IPS-18c (cell line): ENCODE data around the gene IQSEC3.
"Not testable (repeated sequence)": the region's sequence is repeated elsewhere in the genome, so short reads cannot be mapped to it uniquely, and the experiment has no call there.

Experiments
- H3K4me3 ChIP-seq: 2 replicates; pipeline ENCODE4 v1.7.0; 2013; ENCODE audit warnings: low read depth, mild to moderate bottlenecking, low read length, moderate library complexity; ENCODE audit not compliant: insufficient read depth
- H3K9me3 ChIP-seq: one replicate; pipeline ENCODE4 v1.6.1; 2013; ENCODE audit warnings: mild to moderate bottlenecking, low read length, moderate library complexity; ENCODE audit not compliant: control insufficient read depth, insufficient read depth

The IQSEC3 gene

GRCh38 chr12:217029-217428, 150.5 kb downstream of the IQSEC3 start:
- H3K4me3 ChIP-seq, H3K9me3 ChIP-seq: not testable (repeated sequence)

- no peaks in the 10 kb centered on the region for H3K9me3 ChIP-seq
- H3K4me3 ChIP-seq: no peak overlapping the region
These were observed 151.7 kb downstream of the IQSEC3 start for GRCh38 chr12:218221-218620.

- Histone ChIP-seq H3K4me3 (no peak overlapping the region), H3K9me3 (no peaks in the 10 kb centered on the region)
These were observed 152.4 kb downstream of the IQSEC3 start for GRCh38 chr12:218728-219590.

- Histone ChIP-seq H3K9me3 (peaks cover 1% of the 10 kb centered on the region), H3K4me3 (0 out of 2 replicates have a peak overlapping the region, but pooled peaks have one; percentile 31)
These were observed 153.4 kb downstream of the IQSEC3 start for GRCh38 chr12:219891-220352.

- no peak overlapping the region for H3K4me3 ChIP-seq
These were observed 153.9 kb downstream of the IQSEC3 start for GRCh38 chr12:220491-220890.

GRCh38 chr12:220946-221550, 154.5 kb downstream of the IQSEC3 start:
- H3K4me3 ChIP-seq: no peak overlapping the region

More at GRCh38 chr12:220491-220890, 153.9 kb downstream of the IQSEC3 start:
- peaks cover 2% of the 10 kb centered on the region for H3K9me3 ChIP-seq

GRCh38 chr12:221736-222135, 155.2 kb downstream of the IQSEC3 start:
- Histone ChIP-seq H3K4me3 (no peak overlapping the region), H3K9me3 (peaks cover 2% of the 10 kb centered on the region)

More at GRCh38 chr12:220946-221550, 154.5 kb downstream of the IQSEC3 start:
- peaks cover 2% of the 10 kb centered on the region for H3K9me3 ChIP-seq

GRCh38 chr12:223841-224240, 157.3 kb downstream of the IQSEC3 start:
- Histone ChIP-seq H3K9me3 (peaks cover 2% of the 10 kb centered on the region), H3K4me3 (no peak overlapping the region)

- peaks cover 2% of the 10 kb centered on the region for H3K9me3 ChIP-seq
- no peak overlapping the region for H3K4me3 ChIP-seq
These were observed 157.8 kb downstream of the IQSEC3 start for GRCh38 chr12:224330-224729.

- peaks cover 2% of the 10 kb centered on the region for H3K9me3 ChIP-seq
These were observed 158.4 kb downstream of the IQSEC3 start for GRCh38 chr12:225012-225411.

GRCh38 chr12:226401-226800, 159.8 kb downstream of the IQSEC3 start:
- Histone ChIP-seq H3K9me3 (peaks cover 2% of the 10 kb centered on the region), H3K4me3 (no peak overlapping the region)

More at GRCh38 chr12:225012-225411, 158.4 kb downstream of the IQSEC3 start:
- H3K4me3 ChIP-seq: no peak overlapping the region

- H3K9me3 ChIP-seq: peaks cover 2% of the 10 kb centered on the region
- no peak overlapping the region for H3K4me3 ChIP-seq
These were observed 160.8 kb downstream of the IQSEC3 start for GRCh38 chr12:227286-227915.
